LoVo (cell line): ENCODE results near the gene PTCH2.

Experiments
- DNase-seq: peaks from one replicate; pipeline ENCODE4 v3.0.0-alpha.2; 2016; ENCODE audit warnings: low spot score

PTCH2 gene

GRCh38 chr1:44778705-44779576 is 64.1 kb downstream of the PTCH2 start:
- DNase-seq = no peak

- no peak for DNase-seq
Observed at GRCh38 chr1:44777969-44778635, 65.0 kb downstream of the PTCH2 start.

- DNase-seq = no peak
Observed at GRCh38 chr1:44777547-44777946, 65.5 kb downstream of the PTCH2 start.

- no peak for DNase-seq
Observed at GRCh38 chr1:44776730-44777068, 66.4 kb downstream of the PTCH2 start.

GRCh38 chr1:44775930-44776729 is 66.9 kb downstream of the PTCH2 start:
- no peak for DNase-seq

GRCh38 chr1:44775078-44775929 is 67.7 kb downstream of the PTCH2 start, which contains the start of gene RPS8:
RPS8 (plus strand) TSS chr1:44775540; CDS start chr1:44775597, 57 bp downstream.
- DNase-seq = peak; percentile 93
